ENCODE data around the gene ABCD2.
A peak's percentile ranks its signal among the peaks of the same experiment; 100 is the strongest.
"Not testable (repeated sequence)": the region's sequence is repeated elsewhere in the genome, so short reads cannot be mapped to it uniquely, and the experiment has no call there.

The ABCD2 gene

GRCh38 chr12:39619660-39620433 is at the start of gene ABCD2:
ABCD2 (minus strand) TSS chr12:39619803; CDS start chr12:39619615, 188 bp downstream.
- peak; percentile 94 for DNase-seq (ENCODE audit: low spot score)

GRCh38 chr12:39660101-39660500 is 40.5 kb upstream of the ABCD2 start:
- no peak for DNase-seq (ENCODE audit: low spot score)

GRCh38 chr12:39647383-39647782 is 27.8 kb upstream of the ABCD2 start:
- DNase-seq (ENCODE audit: low spot score), result no peak

- no peak for DNase-seq (ENCODE audit: low spot score)
Measured at GRCh38 chr12:39646963-39647362, 27.4 kb upstream of the ABCD2 start.

- DNase-seq (ENCODE audit: low spot score), result no peak
Measured at GRCh38 chr12:39643052-39643451, 23.4 kb upstream of the ABCD2 start.

- no peak for DNase-seq (ENCODE audit: low spot score)
Measured at GRCh38 chr12:39638840-39639239, 19.2 kb upstream of the ABCD2 start.

- DNase-seq (ENCODE audit: low spot score), result no peak
Measured at GRCh38 chr12:39638178-39638577, 18.6 kb upstream of the ABCD2 start.

GRCh38 chr12:39632670-39633069 is 13.1 kb upstream of the ABCD2 start:
- no peak for DNase-seq (ENCODE audit: low spot score)

- peak; percentile 51 for DNase-seq (ENCODE audit: low spot score)
Measured at GRCh38 chr12:39628836-39629235, 9.2 kb upstream of the ABCD2 start.

- peak; percentile 53 for DNase-seq (ENCODE audit: low spot score)
Measured at GRCh38 chr12:39627914-39628313, 8.3 kb upstream of the ABCD2 start.

- DNase-seq (ENCODE audit: low spot score), result no peak
Measured at GRCh38 chr12:39626033-39626814, 6.6 kb upstream of the ABCD2 start.

GRCh38 chr12:39623919-39624318 is 4.3 kb upstream of the ABCD2 start:
- no peak for DNase-seq (ENCODE audit: low spot score)

- not testable (repeated sequence) for DNase-seq (ENCODE audit: low spot score)
Measured at GRCh38 chr12:39623160-39623559, 3.6 kb upstream of the ABCD2 start.

- DNase-seq (ENCODE audit: low spot score), result peak; percentile 19
Measured at GRCh38 chr12:39622306-39622705, 2.7 kb upstream of the ABCD2 start.

GRCh38 chr12:39621670-39622069 is 2.1 kb upstream of the ABCD2 start:
- DNase-seq (ENCODE audit: low spot score), result no peak

- DNase-seq (ENCODE audit: low spot score), result peak; percentile 78
Measured at GRCh38 chr12:39620659-39621658, 1.4 kb upstream of the ABCD2 start.

GRCh38 chr12:39619316-39619659 is 315 bp downstream of the ABCD2 start:
- peak; percentile 30 for DNase-seq (ENCODE audit: low spot score)

- no peak for DNase-seq (ENCODE audit: low spot score)
Measured at GRCh38 chr12:39618701-39619100, 902 bp downstream of the ABCD2 start.

GRCh38 chr12:39617887-39618286 is 1.7 kb downstream of the ABCD2 start:
- DNase-seq (ENCODE audit: low spot score), result no peak

GRCh38 chr12:39616666-39617065 is 2.9 kb downstream of the ABCD2 start:
- no peak for DNase-seq (ENCODE audit: low spot score)

- no peak for DNase-seq (ENCODE audit: low spot score)
Measured at GRCh38 chr12:39616251-39616650, 3.4 kb downstream of the ABCD2 start.

GRCh38 chr12:39613525-39613924 is 6.1 kb downstream of the ABCD2 start:
- DNase-seq (ENCODE audit: low spot score), result no peak
